Right forelimb (tissue), 1 donor: ENCODE measurements around the gene RELA.
"Not testable (repeated sequence)": the region's sequence is repeated elsewhere in the genome, so short reads cannot be mapped to it uniquely, and the experiment has no call there.

Experiments used
- DNase-seq: peaks from one replicate; pipeline ENCODE4 v3.0.0-alpha.2; 2018

The RELA gene

GRCh38 chr11:65663639-65664200 lies 1.0 kb upstream of the RELA start:
- DNase-seq, result no peak

DNA sequence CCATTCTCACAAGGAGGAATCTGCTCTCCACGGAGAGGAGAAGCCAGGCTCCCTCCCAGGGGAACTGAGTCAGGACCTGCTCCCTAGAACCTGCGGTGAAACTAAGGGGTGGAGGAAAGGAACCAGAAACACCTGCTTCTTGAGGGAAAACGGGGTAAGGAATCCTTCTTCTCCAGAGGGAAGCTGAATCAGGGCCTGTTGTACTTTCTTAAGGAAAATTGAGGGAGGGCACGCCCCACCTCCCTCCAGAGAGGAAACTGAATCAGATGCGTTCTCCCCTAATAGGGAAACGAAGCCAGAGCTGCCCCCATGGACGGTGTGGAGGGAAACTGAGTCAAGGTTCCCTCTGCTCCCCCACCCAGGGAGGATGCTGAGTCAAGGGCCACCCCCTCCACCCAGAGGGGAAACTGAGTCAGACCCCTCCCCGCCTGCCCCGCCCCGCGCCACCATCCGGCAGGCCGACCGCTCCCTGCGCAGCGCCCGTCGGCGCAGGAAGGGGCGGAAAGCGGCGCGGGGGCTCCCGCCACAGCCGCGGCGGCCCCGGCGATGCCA lies 393 bp downstream of the RELA start:
- no peak for DNase-seq

DNA sequence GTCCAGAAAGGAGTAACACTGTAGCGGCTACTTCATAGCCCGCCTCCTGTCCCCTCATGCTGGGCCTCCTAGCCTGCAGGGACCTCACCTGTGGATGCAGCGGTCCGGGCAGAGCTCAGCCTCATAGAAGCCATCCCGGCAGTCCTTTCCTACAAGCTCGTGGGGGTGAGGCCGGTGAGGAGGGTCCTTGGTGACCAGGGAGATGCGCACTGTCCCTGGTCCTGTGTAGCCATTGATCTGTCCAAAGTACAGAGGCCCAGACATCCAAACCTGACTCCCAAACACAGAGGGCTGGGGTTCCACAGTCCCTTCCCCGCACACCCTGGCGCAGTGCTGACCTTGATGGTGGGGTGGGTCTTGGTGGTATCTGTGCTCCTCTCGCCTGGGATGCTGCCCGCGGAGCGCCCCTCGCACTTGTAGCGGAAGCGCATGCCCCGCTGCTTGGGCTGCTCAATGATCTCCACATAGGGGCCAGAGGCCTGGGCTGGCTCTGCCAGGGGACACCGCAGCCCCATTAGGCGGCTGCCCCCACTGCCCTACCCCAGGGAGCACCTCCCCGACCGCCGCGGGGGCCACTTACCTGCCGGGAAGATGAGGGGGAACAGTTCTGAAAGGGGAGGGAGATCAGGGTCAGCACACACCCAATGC lies 993 bp downstream of the RELA start:
- DNase-seq, result no peak

DNA sequence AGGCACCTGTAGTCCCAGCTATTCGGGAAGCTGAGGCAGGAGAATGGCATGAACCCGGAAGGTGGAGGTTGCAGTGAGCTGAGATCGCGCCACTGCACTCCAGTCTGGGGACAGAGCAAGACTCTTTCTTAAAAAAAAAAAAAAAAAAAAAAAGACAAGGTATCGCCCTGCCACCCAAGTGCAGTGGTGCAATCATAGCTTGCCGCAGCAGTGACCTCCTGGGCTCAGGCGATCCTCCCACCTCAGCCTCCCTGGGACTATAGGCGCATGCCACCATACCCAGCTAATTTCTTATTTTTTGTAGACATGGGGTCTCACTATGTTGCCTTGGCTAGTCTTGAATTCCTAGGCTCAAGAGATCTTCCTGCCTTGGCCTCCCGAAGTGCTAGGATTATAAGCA lies 1.8 kb downstream of the RELA start:
- not testable (repeated sequence) for DNase-seq

DNA sequence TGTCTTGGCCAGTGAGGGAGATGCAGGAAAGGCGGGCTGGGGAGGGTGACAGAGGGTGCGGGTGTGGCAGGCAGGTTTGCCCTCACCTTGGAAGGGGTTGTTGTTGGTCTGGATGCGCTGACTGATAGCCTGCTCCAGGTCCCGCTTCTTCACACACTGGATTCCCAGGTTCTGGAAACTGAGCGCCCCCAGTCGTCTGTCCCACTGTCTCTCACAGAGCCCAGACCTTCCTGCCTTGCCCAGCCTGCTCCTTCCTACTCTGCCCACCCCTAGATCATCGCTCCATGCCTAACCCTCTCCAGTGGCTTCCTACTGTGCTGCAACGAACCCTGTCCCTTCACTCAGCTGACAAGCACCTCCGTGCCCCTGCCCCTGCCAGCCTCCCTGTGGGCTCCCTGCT lies 2.7 kb downstream of the RELA start:
- no peak for DNase-seq

GRCh38 chr11:65658174-65659021 lies 4.3 kb downstream of the RELA start:
- DNase-seq, result no peak

DNA sequence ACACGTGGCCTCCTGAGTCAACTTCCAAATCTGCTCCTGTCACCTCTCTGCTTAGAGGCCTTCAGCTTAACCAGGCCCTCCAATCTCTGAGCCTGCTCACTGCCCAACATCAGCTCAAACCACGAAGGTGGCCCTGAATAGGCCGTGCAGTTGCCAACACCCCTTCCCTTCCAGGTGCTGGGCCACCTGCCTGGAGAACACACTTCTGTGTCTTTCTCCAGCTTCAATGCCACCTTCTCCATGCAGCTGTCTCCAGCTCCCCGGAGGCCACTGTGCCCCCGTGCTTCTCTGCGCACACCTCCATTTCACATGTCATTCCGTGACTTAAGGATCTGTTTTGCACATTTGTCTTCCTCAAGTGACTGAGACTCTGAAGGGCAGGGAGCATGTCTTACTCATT lies 5.3 kb downstream of the RELA start:
- DNase-seq, result no peak

- no peak for DNase-seq
Observed at GRCh38 chr11:65655570-65656332, 7.0 kb downstream of the RELA start.

- DNase-seq, result peak; percentile 45
Observed at GRCh38 chr11:65654375-65655349, 8.1 kb downstream of the RELA start.

DNA sequence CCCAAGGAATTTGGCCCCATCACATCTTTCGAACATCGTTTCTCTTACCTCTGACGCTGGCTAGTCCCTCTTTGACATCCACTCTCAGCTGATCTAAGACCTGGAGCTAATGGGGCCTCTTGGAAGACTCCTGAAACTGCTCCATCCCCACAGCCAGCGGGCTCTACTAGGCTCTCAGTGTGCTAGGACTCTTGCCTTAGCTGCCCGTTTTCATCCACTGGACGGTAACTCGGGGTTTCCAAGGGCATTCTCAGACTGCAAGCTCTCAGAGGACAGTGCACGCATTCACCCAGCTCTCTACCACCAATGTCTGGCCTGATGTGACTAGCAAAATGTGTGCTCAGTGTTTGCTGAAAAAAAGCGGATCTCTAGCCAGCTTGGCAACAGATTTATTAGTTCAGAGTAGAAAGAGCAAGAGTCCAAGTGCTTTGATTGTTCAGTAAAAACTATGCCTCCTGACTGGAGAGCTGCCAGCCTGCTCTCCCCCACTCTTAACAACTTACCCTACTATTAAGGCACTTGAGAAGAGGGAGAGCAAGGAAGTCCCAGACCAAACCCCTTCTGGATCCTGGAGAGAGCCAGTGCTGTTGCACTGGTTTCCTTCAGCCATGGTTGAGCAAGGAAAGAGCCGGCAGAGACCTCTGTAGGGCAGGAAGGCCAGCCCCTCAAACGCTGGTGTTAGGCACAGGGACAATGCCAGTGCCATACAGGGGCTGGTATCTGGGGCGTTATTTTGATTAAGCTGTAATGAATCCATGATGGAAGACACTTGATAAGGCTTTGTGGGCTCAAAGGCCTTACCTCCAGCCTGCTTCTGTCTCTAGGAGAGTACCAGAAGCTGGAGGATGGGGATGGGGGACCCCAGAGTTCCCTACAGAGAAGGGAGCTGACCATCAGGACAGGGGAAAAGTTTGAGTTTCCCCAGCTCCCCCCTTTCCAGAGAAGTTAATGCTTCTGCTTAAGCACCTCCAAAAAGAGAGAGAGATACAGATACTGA lies 9.2 kb downstream of the RELA start:
- peak; percentile 36 for DNase-seq

DNA sequence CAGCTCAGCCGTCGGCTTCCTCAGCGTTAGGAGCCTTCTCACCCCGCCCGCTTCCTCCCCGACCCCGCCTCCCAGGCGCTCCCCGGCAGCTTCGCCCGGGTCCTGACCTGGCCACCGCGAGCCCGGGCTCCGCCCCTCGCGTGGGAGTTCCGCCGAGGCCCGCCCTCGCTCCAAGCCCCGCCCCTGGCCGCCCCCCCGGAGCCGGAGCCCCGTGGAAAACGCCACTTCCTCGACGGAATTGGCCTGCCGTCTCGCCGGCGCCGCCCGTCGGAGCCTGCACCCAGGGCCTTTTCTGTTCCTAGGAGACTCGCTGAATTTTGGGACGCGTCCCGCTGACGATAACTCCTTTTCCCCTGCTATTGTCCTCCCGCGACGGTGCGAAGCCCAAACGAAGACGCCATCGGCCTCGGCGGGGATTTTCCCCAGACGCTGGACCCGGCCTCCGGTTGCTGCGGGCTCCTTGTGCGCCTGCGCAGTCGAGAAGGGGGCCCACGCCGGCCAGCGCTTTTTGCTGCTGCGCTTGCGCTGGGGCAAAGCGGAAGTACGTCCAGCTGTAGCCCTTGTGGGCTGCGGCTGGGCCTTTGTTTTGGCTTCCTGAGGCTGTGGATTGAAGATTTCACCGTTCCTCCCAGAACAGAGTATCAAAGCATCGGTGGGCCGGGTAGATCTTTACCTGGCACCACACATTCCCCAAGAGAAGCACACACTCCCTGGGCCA lies 10.0 kb downstream of the RELA start:
- peak; percentile 96 for DNase-seq

DNA sequence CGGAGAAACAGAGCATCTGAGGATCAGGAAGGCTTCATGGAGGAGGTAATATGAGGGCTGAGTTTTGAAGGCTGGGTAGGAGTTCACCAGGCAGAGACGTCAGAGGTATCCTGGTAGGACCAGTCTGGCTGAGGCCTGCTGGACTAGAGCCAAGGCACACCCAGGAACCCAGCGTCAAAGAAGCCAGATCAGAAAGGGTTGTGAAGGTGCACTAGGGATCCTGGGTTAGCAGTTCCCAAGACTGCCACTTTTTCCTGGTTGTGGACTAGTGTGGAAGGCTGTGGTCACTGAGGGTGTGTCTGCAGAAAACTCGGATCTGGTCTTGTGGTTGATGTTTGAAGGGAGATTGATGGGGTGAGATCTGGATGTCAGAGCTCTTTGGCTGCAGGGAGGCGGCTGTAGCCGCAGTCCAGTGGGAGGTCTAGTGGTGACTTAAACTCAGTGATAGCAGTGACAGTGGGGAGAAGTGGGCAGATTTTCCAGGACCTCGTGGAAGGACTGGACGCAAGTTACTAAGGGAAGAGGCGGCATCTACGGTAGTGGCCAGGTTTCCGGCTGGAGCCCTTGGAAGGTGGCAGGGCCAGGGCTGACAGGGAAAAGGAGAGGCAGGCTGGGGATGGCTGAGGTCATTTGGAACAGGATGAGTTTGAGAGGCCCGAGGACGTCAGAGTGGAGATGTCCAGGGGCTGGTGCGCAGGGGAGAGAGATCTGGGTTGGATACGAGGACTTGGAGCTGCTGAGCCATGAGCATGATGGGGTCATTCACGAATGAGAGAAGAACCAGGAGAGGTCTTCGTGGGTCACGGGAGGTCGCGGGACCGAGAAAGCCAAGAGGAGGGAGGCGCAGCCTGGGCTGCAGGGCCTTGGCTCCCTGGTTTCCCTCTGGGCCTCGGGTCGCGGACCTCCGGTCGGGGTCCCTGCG lies 10.9 kb downstream of the RELA start:
- DNase-seq, result peak; percentile 67

GRCh38 chr11:65651339-65651588 lies 11.5 kb downstream of the RELA start:
- DNase-seq, result no peak

DNA sequence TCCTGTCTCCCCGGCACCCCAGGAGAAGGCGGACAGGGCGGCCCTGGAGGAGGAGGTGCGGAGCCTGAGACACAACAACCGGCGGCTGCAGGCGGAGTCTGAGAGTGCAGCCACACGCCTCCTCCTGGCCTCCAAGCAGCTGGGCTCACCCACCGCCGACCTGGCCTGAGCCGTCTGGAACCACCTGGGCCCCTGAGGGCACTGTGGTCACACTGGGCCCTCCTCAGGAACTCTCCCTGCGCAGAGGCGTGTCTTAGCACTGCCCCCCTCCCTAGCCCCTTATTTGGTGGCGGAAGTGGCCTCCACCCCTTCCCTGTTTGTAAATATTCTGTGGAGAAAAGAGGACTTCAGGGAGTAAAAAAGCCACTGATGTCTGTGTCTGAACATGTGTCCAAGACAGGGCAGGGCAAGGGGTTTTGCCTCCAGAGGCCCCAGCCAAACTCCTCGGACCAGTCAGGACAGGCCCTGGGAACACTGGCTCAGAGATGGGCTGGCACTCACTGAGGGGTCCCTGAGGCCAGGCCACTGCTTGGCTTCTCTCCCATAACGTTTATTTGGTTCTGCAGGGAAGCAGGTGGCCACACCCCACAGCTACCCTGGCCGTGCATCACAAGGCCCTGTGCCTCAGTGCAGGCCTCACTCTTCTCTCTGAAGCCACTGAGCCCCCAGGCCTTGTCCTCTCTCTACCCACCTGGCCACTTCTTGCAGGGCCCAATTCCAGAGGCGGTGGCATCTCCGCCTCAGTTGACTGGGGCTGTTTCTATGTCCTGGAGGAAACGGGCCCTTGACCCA lies 12.0 kb downstream of the RELA start:
- DNase-seq, result no peak

GRCh38 chr11:65649656-65650546 lies 12.8 kb downstream of the RELA start:
- no peak for DNase-seq

DNA sequence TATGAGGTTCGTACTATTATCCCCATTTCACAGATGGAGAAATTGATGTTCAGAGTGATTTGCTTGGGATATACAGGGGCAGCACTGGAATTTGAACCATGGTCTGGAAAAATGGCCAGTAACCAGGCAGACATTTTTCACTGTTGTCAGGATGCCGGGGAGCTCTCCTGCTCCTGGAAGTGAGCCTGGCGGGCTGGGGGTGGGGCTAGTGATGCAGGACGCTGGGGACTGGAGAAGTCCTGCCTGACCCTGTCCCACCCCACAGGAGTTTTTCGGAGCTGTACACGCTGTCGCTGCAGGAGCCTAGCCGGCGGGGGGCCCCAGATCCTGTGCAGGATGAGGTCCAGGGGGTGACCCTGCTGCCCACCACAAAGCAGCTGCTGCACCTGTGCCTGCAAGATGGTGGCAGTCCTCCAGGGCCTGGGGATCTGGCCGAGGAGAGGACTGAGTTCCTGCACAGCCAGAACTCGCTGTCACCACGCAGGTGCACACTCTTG lies 13.7 kb downstream of the RELA start:
- DNase-seq, result no peak
